Tibial nerve (tissue), 3 donors: ENCODE data around the gene NFATC1.

Source experiments
- POLR2A ChIP-seq, 2 donors: fragments of 450-650 bp; IDR thresholded peaks; one replicate each; pipeline ENCODE4 v1.6.1; 2017; ENCODE audit warnings: antibody characterized with exemption in 2 of 2, mild to moderate bottlenecking in 2 of 2, moderate library complexity in 2 of 2
- TF ChIP-seq, protein P1 (sequence below), 5 experiments: fragments of 200-600 bp in 3 of 5; fragments of 450-650 bp in 2 of 5; sonication (generic) in 3 of 5; IDR thresholded peaks; one replicate each; pipeline ENCODE4 v1.5.1; 2016 to 2019; ENCODE audit warnings: antibody characterized with exemption in 5 of 5, mild to moderate bottlenecking in 3 of 5, moderate library complexity in 2 of 5

GRCh38 chr18:79546781-79547272, 151.1 kb downstream of the NFATC1 start:
- no peak for TF ChIP-seq POLR2A (IDR thresholded peaks at IDR 0.05)
- TF ChIP-seq, protein P1, sequence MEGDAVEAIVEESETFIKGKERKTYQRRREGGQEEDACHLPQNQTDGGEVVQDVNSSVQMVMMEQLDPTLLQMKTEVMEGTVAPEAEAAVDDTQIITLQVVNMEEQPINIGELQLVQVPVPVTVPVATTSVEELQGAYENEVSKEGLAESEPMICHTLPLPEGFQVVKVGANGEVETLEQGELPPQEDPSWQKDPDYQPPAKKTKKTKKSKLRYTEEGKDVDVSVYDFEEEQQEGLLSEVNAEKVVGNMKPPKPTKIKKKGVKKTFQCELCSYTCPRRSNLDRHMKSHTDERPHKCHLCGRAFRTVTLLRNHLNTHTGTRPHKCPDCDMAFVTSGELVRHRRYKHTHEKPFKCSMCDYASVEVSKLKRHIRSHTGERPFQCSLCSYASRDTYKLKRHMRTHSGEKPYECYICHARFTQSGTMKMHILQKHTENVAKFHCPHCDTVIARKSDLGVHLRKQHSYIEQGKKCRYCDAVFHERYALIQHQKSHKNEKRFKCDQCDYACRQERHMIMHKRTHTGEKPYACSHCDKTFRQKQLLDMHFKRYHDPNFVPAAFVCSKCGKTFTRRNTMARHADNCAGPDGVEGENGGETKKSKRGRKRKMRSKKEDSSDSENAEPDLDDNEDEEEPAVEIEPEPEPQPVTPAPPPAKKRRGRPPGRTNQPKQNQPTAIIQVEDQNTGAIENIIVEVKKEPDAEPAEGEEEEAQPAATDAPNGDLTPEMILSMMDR (IDR thresholded peaks at IDR 0.05): no peak
